Left ventricle myocardium inferior (tissue), 1 donor: ENCODE measurements around the gene MTG1. TPM values are rescaled to one million over a fixed set of nuclear protein-coding genes. Genes with fewer than 3 reads are reported as not detected.

Experiments used
- DNase-seq: peaks from one replicate; pipeline ENCODE4 v3.0.0-alpha.2; 2020
- H3K27ac ChIP-seq: fragments of 200-600 bp; replicated peaks from 2 replicates; pipeline ENCODE4 v1.8.0; 2021
- H3K27me3 ChIP-seq: fragments of 200-600 bp; 2 replicates; pipeline ENCODE4 v1.8.0; 2021; ENCODE audit warnings: low read depth
- H3K36me3 ChIP-seq: fragments of 200-600 bp; 2 replicates; pipeline ENCODE4 v1.8.0; 2021
- H3K4me1 ChIP-seq: fragments of 200-600 bp; 2 replicates; pipeline ENCODE4 v1.8.0; 2021
- H3K4me3 ChIP-seq: fragments of 200-600 bp; 2 replicates; pipeline ENCODE4 v1.8.0; 2021; ENCODE audit warnings: mild to moderate bottlenecking, moderate library complexity
- H3K9me3 ChIP-seq: fragments of 200-600 bp; replicated peaks from 2 replicates; pipeline ENCODE4 v1.8.0; 2021
- intact Hi-C: fragments of 100-400 bp; cut with micrococcal nuclease; formaldehyde crosslinking; loops from one replicate; pipeline ENCODE4 v1.11.0; 2022
- total RNA-seq: library from RNA; stranded (reverse); fragmentation: NEBNext Ultra II Directional; extraction: Animal tissue kit (Norgen Biotek cat#: 25700); gene quantifications from one replicate; pipeline ENCODE4 v1.2.1, GENCODE V29; 2021
- TF ChIP-seq, protein P1 (sequence below): fragments of 200-600 bp; IDR thresholded peaks from 2 replicates; pipeline ENCODE4 v1.8.0; 2021; ENCODE audit warnings: antibody characterized with exemption, mild to moderate bottlenecking, borderline replicate concordance
- donor health status: DM: no; HTN: yes; CAD: no; lungs with severe emphysema.

Gene MTG1
- total RNA-seq, 1 donor from 2014 or later: 14.0 TPM

DNA sequence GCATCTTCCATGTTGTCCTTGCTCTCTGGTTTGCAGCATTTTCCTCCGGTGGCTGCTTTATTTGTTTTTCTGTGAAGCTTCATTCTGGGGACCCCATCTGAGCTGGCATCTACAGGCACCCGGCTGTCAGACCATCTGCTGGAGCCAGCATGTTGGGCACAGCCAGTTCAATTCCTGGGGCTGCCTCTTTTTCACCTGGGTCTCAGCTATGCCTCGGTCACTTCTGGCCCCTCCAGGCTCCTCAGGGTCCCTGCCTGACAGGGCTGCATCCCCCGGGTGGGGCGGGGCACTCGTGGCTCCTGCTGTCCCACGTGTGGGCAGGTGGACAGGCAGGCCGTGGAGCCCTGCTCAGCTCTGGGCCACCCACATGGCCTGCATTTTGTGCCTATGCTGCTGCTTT, 67.9 kb downstream of the MTG1 start:
- H3K36me3 ChIP-seq: no peaks in the 10 kb centered on the region

DNA sequence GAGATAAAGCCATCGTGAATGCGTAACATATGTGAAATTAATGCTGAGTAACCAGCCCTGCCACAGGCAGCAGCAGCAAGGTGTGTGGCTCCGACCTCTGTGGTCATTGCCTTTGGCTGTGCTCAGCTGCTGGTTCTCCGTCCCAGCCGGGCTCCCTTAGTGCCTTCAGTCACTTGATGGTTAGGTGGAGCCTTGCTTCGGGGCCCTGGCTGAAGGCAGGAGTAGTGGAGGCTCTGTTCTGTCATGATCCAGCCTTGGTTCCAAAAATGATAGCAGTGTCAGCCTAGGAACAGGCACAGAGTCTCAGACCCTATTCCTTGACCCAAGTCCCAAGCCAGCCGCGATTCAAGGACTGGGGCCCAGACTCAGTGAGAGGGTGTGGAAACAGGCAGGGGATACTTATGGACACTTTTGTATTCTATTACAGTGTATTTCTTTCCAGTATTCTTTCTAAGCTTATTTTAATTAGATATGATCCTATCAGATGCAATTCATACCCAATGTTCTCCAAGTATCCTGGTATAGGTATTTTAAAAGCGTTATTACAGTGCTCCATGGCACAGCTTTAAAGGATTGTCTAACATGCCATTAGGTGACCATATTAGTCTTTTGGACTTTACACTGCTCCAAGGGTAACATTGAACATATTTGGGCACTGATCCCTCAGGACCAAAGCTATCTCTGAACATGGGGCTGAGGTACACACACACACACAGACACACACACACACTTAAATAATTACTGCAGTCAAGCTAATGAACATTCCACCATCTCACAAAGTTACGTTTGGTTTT, 68.8 kb downstream of the MTG1 start:
- H3K36me3 ChIP-seq: no peaks in the 10 kb centered on the region
- H3K4me1 ChIP-seq: no peaks in the 10 kb centered on the region
- peaks cover 23% of the 10 kb centered on the region for H3K27me3 ChIP-seq
- intact Hi-C loops: no loop called here
- no peak for DNase-seq
- TF ChIP-seq, protein P1, sequence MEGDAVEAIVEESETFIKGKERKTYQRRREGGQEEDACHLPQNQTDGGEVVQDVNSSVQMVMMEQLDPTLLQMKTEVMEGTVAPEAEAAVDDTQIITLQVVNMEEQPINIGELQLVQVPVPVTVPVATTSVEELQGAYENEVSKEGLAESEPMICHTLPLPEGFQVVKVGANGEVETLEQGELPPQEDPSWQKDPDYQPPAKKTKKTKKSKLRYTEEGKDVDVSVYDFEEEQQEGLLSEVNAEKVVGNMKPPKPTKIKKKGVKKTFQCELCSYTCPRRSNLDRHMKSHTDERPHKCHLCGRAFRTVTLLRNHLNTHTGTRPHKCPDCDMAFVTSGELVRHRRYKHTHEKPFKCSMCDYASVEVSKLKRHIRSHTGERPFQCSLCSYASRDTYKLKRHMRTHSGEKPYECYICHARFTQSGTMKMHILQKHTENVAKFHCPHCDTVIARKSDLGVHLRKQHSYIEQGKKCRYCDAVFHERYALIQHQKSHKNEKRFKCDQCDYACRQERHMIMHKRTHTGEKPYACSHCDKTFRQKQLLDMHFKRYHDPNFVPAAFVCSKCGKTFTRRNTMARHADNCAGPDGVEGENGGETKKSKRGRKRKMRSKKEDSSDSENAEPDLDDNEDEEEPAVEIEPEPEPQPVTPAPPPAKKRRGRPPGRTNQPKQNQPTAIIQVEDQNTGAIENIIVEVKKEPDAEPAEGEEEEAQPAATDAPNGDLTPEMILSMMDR: no peak
- H3K27ac ChIP-seq: no peak overlapping the region
- no peak overlapping the region for H3K4me3 ChIP-seq
- no peaks in the 10 kb centered on the region for H3K9me3 ChIP-seq

More for the DNA sequence above, 67.9 kb downstream of the MTG1 start:
- Histone ChIP-seq H3K9me3 (no peaks in the 10 kb centered on the region), H3K27ac (no peak overlapping the region), H3K4me3 (no peak overlapping the region), H3K27me3 (peaks cover 23% of the 10 kb centered on the region), H3K4me1 (no peaks in the 10 kb centered on the region)
- intact Hi-C loops: no loop called here
- DNase-seq: no peak
- TF ChIP-seq, protein P1: no peak

DNA sequence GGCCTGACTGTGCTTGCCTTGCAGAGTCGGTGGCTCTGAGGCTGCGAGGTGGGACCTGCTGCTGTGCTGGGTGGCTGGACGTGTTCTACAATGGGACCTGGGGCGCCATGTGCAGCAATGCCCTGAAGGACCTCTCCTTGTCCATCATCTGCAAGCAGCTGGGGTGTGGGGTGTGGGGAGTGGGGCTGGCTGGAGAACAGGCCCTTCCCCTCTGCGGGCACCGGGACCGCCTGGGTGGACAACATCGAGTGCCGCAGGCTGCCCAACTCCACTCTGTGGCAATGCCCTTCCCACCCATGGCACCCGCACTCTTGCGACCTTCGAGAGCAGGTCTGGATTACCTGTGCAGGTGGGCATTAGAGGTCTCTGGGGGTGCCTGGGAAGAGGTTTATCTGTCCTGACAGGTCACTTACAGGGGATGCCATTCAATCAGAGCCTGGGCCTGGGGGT, 70.7 kb downstream of the MTG1 start:
- DNase-seq: peak; percentile 6
- Histone ChIP-seq H3K27ac (no peak overlapping the region), H3K27me3 (peaks cover 19% of the 10 kb centered on the region), H3K4me3 (no peak overlapping the region), H3K4me1 (no peaks in the 10 kb centered on the region), H3K36me3 (peaks cover 3% of the 10 kb centered on the region), H3K9me3 (no peaks in the 10 kb centered on the region)
- intact Hi-C loops: no loop called here
- TF ChIP-seq, protein P1: no peak

DNA sequence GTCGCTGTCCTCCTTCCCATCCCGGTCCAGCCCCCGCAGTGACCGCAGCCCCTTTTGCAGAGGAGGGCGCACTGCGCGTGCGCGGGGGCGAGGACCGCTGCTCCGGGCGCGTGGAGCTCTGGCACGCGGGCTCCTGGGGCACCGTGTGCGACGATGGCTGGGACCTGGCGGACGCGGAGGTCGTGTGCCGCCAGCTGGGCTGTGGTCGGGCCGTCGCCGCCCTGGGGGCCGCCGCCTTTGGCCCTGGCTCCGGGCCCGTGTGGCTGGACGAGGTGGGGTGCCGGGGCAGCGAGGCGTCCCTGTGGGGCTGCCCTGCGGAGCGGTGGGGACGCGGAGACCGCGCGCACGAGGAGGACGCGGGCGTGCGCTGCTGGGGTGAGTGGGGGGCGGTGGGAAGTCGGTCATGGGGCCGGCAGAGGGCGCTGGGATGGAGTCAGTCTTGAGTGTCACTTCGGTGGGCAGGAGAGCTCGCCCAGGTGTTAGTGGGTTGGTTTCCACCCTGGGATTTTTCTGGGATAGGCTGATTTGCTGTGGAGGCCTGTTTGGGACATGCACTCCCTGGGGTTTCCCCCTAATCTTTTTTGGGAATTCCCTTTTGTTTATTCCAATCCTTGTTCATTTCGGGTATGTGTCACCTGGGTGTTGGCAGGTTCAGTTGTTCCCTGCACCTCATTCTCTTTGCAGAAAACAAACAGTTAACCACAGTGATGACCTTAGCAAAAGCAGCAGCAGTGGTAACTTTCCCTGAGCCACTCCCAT, 71.4 kb downstream of the MTG1 start:
- intact Hi-C loops: no loop called here
- Histone ChIP-seq H3K27ac (no peak overlapping the region), H3K36me3 (peaks cover 3% of the 10 kb centered on the region), H3K27me3 (peaks cover 15% of the 10 kb centered on the region), H3K4me3 (no peak overlapping the region), H3K4me1 (no peaks in the 10 kb centered on the region), H3K9me3 (no peaks in the 10 kb centered on the region)
- no peak for DNase-seq
- TF ChIP-seq, protein P1: no peak

DNA sequence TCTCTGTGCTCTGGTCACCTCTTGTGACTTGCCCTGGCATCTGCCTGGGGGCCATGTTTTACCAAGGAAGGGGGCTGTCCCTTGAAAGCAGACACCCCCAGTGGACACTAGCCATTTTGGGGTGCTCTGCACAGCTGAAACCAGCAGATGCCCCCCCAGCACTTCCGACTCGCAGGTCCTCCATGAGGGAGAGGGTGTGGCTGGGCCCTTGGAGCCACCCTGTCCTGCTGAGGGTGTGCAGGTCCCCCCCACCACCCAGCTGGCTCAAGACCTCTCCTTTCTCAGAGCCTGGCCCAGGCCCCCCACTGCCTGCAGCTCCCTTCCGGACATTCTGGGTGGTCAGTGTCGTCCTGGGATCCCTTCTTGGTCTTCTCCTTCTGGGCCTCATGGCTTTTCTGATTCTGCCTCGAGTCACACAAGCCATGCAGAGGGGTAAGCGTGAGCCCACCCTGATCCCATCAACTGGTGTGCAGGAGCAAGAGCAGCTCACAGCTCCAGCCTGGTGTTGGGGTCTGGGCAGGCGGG, 72.1 kb downstream of the MTG1 start:
- H3K27me3 ChIP-seq: peaks cover 15% of the 10 kb centered on the region
- H3K27ac ChIP-seq: no peak overlapping the region
- no peaks in the 10 kb centered on the region for H3K4me1 ChIP-seq
- no peaks in the 10 kb centered on the region for H3K9me3 ChIP-seq
- H3K36me3 ChIP-seq: peaks cover 9% of the 10 kb centered on the region
- no peak overlapping the region for H3K4me3 ChIP-seq
- TF ChIP-seq, protein P1: no peak
- intact Hi-C loops: no loop called here
- no peak for DNase-seq
